IPS-NIHi7 (cell line): ENCODE measurements around the gene COPZ1.
"Not testable (repeated sequence)": the region's sequence is repeated elsewhere in the genome, so short reads cannot be mapped to it uniquely, and the experiment has no call there.

Experiments used
- DNase-seq: peaks from one replicate; pipeline ENCODE4 v3.0.0; 2012; ENCODE audit warnings: mixed read lengths; ENCODE audit errors: extremely low spot score

COPZ1 gene, protein sequence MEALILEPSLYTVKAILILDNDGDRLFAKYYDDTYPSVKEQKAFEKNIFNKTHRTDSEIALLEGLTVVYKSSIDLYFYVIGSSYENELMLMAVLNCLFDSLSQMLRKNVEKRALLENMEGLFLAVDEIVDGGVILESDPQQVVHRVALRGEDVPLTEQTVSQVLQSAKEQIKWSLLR

DNA sequence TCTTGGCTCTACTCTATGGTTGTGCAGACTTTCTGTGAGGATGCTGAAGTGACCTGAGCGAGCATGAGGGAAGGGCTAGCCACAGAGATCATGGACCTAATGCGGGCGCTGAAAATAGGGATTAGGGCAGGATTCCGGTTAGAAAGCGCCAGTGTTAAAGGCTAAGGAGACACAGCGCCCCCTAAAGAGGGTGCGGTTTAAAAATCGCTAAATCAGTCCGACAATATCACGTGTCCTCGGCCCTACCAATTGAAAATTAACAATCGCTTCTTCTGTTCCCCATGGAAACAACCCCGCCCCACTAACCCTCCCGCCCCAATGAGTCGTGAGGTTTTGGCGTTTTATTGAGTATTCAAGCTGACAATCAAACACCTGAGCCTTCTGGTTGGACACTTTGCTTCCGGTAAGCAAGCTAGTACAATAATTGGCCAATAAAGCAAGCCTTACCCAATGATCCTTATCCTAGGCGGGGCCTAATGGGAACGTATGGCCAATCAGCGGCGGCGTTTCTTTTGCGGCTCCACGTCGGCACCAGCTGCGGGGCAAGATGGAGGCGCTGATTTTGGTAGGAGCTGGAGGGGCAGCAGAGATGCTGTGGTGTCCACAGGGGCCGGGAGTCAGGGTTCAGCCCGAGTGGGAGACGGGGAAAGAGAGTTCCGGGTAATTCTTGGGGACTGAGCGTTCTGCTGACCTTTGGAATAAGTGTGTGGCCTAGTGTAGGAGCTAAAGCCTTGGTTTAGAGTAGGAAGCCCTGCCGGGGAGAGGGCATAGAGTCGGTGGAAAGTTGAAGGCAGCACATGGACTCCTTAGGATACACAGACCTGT lies at the start of gene COPZ1:
Gene COPZ1, plus strand, starts transcription at position 515 of the 825 bp plus-strand sequence. Its CDS starts 33 bp downstream, at position 548.
- peak; percentile 97 for DNase-seq

DNA sequence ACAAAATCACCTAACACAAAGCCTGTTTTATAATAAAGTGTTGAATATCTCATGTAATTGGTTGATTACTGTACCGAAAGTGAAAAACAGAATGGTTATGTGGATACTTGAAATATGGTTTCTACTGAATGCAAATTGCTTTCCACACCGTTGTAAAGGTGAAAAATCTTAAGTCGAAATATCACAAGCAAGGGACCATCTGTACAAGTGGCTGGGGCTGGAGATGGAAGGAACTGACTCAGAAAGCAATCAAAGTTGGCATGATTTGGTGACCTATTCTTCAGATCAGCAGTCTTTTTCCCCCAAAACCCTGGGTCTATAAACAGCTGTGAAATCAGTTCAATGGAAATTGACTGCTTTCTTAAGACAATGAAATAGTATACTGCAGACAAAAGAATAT lies 48.6 kb upstream of the COPZ1 start:
- DNase-seq: no peak

DNA sequence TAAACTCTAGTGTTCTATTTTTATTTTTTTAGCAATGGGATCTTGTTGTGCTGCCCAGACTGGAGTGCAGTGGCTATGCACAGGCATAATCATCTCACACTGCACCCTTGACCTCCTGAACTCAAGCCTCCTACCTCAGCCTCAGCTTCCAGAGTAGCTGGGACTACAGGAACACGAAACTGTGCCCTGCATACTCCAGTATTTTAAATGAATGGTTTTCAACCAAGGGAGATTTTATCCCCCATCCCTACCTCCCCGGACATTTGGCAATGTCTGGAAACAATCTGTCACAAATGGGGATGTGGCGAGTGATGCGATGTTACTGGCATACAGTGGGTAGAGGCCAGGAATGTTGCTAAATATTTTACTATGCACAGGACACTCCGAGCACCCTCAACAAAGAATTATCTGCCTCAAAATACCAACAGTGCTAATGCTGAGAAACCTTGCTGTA lies 47.1 kb upstream of the COPZ1 start:
- DNase-seq: no peak

DNA sequence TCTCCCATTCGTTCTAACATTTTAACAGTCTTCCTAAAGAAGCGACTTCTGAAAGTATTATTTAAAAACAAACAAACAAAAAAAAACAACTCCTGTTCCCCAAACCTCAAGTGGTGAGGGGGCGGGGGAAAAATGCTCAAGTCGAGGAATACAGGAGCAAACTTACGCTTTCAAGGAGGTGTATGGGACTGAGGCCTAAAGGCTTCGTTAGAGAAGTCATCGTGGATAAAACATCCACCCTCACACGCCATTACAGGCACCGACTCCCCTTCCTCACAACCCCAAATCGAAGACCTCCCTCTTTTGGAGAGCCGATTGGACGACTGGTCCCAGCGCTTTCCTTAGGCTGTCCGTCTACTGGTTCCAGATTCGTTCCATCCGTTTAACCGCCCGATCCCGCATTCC lies 45.7 kb upstream of the COPZ1 start:
- DNase-seq: no peak

DNA sequence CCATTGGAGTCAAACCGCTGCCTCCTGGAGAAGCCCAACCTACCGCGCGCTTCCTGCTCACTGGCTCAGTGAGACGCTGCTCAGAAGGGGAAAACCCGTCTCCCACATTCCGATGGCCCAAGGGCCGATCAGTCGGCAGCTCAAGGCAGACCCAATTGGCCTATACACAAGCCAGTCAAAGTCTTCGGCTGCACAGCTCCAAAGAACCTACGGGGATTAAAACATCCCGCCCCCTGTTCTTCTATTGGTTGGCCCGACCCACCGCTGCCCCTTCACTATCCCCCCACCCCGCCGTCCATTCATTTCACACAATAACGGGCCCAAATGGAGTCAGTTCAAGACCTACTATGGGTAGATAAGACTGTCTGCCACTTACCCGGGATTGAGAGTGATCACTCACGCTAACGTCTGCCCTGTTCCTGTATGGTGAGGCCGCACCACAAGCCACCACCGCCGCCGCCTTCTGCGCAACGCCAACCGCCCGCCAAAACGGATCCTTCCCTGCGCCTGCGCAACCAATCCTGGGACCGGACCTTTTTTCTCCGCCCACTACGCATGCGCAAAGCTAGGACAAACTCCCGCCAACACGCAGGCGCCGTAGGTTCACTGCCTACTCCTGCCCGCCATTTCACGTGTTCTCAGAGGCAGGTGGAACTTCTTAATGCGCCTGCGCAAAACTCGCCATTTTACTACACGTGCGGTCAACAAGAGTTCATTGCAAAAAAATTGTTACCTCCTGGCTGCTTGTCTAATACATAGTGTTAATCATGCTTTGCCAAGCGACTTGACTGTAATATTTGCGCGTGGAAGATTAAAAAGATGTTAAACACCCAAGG lies 45.1 kb upstream of the COPZ1 start, which contains the start of gene CBX5:
Gene CBX5, minus strand, starts transcription at position 491 of the 836 bp plus-strand sequence. CDS start 22,472 bp downstream, outside the sequence.
- peak; percentile 92 for DNase-seq

DNA sequence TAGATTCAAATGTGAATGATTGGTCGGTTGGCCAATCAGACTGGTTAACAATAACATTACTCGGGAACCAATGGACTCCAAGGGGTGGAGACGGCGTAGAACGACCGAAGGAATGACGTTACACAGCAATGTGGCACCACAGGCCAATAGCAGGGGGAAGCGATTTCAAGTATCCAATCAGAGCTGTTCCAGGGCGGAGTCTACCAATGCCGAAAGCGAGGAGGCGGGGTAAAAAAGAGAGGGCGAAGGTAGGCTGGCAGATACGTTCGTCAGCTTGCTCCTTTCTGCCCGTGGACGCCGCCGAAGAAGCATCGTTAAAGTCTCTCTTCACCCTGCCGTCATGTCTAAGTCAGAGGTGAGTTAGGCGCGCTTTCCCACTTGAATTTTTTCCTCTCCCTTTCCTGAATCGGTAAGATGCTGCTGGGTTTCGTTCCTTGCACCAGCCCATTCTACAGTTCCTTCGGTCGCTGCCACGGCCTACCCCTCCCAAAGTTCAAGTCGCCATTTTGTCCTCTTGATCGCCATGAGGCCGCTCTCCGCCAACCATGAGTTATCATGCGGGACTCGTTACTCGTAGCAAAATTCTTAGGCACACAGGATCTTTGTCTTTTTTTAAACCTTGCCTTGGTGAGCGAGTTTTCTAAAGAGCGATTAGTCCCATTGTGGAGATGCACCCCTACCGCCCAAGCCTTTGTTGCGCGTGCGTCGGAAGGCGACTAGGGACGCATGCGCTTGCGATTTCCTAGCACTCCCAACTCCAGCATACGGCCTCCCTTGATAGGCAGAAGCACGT lies 44.3 kb upstream of the COPZ1 start, which contains the start of gene HNRNPA1:
Gene HNRNPA1, plus strand, starts transcription at position 259 of the 793 bp plus-strand sequence. Its CDS starts 82 bp downstream, at position 341.
- peak; percentile 91 for DNase-seq

DNA sequence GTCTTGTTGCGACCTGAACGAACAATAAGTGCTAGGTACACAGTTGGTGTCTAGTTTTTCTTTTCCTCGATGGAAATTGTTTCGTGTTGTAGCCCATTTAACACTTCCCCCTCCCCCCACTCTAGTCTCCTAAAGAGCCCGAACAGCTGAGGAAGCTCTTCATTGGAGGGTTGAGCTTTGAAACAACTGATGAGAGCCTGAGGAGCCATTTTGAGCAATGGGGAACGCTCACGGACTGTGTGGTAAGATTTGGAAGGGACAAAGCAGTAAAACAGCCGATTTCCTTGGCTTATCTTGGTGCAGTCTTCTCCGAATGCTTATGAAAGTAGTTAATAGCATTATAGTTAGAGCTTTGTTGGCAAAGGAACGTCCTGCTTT lies 43.7 kb upstream of the COPZ1 start:
- not testable (repeated sequence) for DNase-seq

DNA sequence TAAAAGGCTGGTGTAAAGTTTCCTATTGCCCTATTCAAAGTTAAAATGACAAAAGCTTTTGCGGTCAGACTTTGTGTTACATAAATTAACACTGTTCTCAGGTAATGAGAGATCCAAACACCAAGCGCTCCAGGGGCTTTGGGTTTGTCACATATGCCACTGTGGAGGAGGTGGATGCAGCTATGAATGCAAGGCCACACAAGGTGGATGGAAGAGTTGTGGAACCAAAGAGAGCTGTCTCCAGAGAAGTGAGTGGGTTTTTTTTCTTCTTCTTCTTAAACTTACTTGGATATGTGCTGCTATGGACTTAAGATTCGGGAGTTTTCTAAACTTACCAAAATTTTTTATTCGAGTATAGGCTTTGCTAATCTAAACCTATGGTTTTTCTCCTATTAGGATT lies 43.2 kb upstream of the COPZ1 start:
- DNase-seq: not testable (repeated sequence)

DNA sequence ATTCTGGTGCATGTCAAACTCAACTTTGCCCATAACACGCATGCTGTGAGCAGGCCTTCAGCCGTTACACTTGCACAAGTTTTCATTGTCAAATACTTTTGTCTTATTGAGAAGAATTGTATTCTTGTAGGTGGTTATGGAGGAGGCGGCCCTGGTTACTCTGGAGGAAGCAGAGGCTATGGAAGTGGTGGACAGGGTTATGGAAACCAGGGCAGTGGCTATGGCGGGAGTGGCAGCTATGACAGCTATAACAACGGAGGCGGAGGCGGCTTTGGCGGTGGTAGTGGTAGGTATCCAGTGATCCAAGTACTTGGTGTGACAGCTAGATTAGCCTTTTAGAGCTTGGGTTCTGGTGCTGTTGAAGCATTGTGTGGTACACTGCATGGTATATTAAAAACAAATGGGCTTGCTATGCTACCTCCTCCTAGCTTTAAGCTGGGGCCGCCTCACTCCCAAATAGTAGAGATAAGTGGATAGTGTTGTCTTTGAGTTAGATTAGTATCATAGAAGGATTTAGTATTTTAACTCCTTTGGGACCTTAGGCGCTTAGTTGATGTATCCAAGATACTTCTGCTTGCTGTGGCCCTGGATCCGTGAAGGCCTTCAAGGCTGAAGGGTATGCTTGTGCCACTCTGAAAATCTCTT lies 41.9 kb upstream of the COPZ1 start:
- no peak for DNase-seq

DNA sequence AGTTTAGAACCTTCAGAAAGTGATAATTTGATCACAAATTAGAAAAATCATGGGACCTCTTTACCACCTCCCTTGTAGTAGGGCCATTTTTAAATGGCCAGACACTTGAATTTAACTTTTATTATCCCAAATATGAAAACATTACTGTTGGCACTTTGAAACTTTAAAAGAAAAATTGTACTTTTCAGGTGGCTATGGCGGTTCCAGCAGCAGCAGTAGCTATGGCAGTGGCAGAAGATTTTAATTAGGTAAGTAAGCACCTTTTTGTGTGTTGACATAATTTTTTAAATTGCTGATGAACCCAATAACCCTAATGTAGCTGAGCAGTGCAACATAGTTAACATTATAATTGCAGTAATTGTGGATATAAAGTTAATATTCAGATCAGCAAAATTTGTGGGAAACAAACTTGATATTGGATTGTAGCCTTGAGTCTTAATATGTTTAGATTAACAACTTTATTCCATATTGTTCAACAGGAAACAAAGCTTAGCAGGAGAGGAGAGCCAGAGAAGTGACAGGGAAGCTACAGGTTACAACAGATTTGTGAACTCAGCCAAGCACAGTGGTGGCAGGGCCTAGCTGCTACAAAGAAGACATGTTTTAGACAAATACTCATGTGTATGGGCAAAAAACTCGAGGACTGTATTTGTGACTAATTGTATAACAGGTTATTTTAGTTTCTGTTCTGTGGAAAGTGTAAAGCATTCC lies 40.7 kb upstream of the COPZ1 start:
- not testable (repeated sequence) for DNase-seq

DNA sequence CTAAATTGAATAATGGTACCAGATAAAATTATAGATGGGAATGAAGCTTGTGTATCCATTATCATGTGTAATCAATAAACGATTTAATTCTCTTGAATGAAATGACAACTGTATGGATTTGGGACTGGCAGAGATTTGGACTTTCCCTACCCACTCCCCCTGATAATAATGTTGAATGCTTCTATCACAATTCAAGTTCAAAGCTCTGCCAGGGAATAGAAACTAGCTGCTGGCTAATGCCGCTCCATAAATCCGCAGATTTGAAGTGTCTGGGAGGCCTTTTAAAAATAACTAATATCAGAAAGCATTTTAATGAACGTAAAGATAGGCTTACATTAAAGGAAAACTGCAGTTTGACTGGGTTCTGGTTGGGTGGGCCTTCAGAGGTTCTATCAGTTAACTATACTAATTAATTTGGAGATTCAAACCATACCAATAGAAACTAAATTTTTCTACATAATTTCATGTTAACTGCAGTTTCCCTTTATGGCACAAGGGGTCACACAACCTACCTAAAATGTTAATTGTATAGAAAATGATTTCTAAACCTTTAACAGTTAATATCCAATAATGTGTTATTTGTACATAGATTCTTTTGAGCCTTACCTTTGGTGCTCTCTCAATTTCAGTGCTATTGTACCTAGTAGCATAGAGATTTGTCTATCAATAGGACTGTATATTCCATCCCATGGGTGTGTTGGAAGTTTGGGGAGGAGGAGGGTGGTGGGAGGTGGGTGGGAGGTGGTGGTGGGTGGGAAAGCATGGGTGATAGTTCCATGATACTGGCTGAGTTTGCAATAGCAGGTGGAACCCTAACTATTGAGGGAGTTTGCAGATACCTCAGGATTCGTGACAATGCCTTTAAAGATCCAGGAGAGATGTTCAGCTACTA lies 39.5 kb upstream of the COPZ1 start:
- no peak for DNase-seq

DNA sequence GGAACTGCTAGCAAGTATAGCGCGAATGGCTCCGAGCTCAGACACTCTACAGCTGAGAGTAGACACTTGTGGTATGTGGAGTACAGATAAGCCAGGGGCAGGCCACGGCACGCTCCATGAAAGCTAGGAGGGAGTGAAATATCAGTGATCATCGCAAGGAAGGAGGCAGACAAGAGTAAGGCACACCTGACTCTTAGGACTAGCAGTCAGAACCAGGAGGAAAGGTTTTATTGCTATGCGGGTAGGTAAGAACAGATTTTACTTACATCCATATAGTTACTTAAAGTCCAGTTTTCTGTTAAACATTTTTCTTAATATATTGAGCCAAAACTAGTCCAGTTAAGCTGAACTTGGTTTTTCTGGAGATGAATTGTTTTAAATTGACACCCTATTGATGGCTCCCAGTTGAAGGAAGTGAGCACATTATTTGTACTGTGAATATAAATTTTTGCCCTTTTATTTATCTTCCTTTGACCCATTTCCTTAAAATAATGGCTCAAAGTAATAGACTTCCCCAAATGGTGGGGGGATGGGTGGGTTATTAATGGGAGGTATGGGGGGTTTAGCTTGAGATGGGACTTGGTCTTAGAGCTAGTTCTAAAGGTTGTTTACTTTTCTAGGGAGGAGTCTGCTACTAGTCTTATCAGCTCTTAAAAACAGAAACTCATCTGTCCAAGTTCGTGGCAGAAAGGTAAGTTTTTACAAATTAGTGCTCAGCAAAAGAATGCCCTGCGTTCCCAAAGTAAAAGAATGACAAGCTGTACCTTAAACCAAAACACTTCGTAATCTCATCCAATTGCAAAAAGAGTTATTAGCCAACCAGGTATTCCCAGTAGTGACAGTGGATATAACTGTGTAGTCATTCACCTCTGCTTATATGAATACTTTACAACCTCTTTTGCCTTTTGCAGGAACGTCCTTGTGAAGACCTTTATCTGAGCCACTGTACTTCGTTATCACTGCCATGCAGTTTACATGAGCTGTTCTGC lies 38.6 kb upstream of the COPZ1 start:
- no peak for DNase-seq

DNA sequence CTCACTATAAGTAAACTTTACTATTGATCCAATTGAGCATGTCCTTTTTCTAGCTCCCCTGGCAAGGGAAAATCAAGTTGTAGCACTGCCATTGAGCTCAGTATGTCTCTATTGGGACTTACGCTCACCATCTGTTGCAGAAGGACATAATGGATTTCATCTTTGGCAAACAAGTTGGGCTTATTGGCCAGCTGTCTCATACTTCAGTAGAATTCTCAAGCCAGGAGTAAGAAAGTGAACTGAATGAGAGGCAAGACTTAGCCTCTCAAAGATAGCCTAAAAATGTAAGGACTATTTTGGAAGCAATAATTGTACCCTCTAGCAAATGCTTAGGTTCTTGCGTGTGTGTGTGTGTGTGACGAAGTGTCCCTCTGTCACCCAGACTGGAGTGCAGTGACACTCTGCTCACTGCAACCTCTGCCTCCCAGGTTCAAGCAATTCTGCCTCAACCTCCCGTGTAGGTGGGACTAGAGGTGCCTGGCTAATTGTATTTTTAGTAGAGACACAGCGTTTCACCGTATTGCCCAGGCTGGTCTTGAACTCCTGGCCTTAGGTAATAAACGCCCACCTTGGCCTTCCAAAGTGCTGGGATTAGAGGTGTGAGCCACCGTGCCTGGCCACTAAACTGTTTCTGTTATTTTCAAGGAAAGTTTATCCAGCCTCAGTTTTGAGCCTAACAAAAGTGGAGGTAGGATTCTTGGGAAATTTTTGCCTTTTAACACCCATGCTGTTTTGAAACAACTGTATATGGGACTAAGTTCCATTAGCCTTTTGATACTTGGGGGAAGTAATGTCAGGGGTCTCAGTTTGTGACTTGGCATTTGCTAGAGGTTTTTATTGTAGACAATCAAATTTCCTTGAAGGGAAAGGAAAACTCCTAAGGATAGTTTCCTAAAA lies 37.4 kb upstream of the COPZ1 start:
- DNase-seq: no peak

DNA sequence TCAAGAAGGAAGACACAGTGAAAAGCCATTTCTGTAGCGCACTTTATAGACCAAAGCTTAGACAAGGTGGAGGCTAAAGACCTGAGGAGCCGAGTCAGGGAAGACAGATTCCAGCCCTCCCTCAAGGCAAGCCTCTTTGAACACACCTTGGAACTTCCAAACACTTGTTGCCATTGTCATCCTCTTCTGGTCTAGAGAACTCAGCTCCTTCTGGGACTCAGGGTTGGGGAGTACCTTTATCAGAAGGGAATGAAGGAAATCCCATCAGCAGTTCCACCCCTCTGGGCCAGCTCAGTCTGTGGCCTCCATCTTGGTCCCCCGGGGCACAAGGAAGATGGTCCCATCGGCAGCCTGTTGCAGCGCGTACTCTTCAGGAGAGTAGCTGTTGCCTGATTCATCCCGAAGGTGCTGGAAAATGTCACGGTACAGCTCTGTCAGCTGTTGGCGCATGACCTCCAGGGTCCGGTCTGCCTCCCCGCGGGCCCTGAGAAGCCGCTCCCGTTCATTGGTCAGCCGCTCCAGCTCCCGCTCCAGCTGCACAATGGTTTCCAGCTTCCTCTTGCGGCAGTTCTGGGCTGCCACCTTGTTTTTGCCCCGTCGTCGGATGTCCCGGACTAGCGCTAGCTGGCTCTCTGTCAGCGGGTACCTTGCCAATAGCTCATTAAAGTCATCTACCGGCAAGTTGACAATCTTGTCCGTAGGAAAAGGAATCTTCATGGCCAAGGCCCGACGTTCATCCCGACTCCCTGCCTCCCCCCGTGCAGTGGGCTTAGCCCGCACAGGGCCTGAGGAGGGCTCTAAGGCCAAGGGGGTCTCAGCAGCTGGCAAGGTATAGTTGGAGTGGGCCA lies 32.6 kb upstream of the COPZ1 start:
- DNase-seq: no peak

DNA sequence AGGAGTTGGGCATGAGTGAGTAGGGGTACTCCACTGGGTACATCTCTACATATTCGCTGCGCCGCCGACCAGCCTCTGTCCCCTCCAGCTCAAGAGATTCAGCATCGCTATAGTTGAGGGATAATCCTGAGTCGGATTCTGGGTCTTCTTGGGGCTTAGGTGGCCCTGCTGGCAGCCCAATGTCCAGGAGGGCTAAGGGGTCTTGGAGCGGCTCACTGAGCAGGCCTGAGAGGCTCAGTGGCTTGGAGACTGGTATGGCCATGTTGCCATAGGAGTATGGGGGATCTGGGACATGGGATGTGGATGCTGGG lies 32.0 kb upstream of the COPZ1 start:
- DNase-seq: no peak
